ENCODE results near the gene FSHB.

GRCh38 chr11:30281476-30282288 is 50.9 kb downstream of the FSHB start:
- no peak for TF ChIP-seq OSR2 (tag by site-specific recombination; IDR thresholded peaks at IDR 0.05)
- TF ChIP-seq ZNF350 (tag by site-specific recombination; IDR thresholded peaks at IDR 0.05) = no peak
- TF ChIP-seq ZBTB10 (tag by site-specific recombination; IDR thresholded peaks at IDR 0.05) = no peak
- no peak for TF ChIP-seq CTCF (tag by site-specific recombination; IDR thresholded peaks at IDR 0.05)
- no peak for TF ChIP-seq MYNN (tag by site-specific recombination; IDR thresholded peaks at IDR 0.05; ENCODE audit: borderline replicate concordance)
- TF ChIP-seq REST (tag by site-specific recombination; IDR thresholded peaks at IDR 0.05) = no peak
- TF ChIP-seq ZBTB20 (tag by site-specific recombination; IDR thresholded peaks at IDR 0.05) = no peak
- TF ChIP-seq ZNF558 (tag by site-specific recombination; IDR thresholded peaks at IDR 0.05) = no peak
- no peak for TF ChIP-seq ZNF426 (tag by site-specific recombination; IDR thresholded peaks at IDR 0.05)
- no peak for TF ChIP-seq BCL11A (tag by site-specific recombination; IDR thresholded peaks at IDR 0.05; ENCODE audit: low read depth)
